NCI-H460 (cell line): Measurements from ENCODE around the gene TRAPPC5. TPM values are rescaled to one million over a fixed set of nuclear protein-coding genes. Genes with fewer than 3 reads are reported as not detected.
A peak's percentile ranks its signal among the peaks of the same experiment; 100 is the strongest.
"Not testable (repeated sequence)": the region's sequence is repeated elsewhere in the genome, so short reads cannot be mapped to it uniquely, and the experiment has no call there.

ENCODE experiments used
- DNase-seq: peaks from one replicate; pipeline ENCODE4 v3.0.0-alpha.2; 2016; ENCODE audit warnings: low read depth; ENCODE audit errors: extremely low read depth
- polyA plus RNA-seq: library from polyadenylated mRNA; depleted of rRNA; stranded (reverse); fragments of >200 nt; gene quantifications from 2 replicates; pipeline ENCODE4 v1.2.3, GENCODE V29; 2014; cell fraction: nucleus; rRNA removed
- total RNA-seq: library from RNA; depleted of rRNA; stranded (reverse); fragments of >200 nt; shearing (Covaris generic); gene quantifications from 2 replicates; pipeline ENCODE4 v1.2.3, GENCODE V29; 2014; rRNA removed

The TRAPPC5 gene
- total RNA-seq, result 40.2 and 73.1 TPM in 2 replicates
- 87.3 and 96.5 TPM in 2 replicates for polyA plus RNA-seq

- DNase-seq, result peak; percentile 66
Observed at GRCh38 chr19:7680606-7681339, at the start of gene TRAPPC5. TRAPPC5 (plus strand) TSS chr19:7680833; CDS start chr19:7682254, 1,421 bp downstream.

GRCh38 chr19:7631577-7631976 lies 49.1 kb upstream of the TRAPPC5 start:
- DNase-seq, result no peak

GRCh38 chr19:7632340-7633203 lies 48.1 kb upstream of the TRAPPC5 start:
- no peak for DNase-seq

GRCh38 chr19:7633698-7634097 lies 46.9 kb upstream of the TRAPPC5 start, which contains the start of gene PCP2:
PCP2 (minus strand) TSS chr19:7633719; CDS start chr19:7633457, 262 bp downstream.
- DNase-seq, result no peak

GRCh38 chr19:7635670-7636069 lies 45.0 kb upstream of the TRAPPC5 start:
- DNase-seq, result no peak

- DNase-seq, result no peak
Observed at GRCh38 chr19:7636317-7636690, 44.3 kb upstream of the TRAPPC5 start.

- DNase-seq, result peak; percentile 42
Observed at GRCh38 chr19:7636691-7637373, 43.8 kb upstream of the TRAPPC5 start, which contains the start of gene STXBP2. STXBP2 (plus strand) TSS chr19:7637110; CDS start chr19:7637150, 40 bp downstream.

GRCh38 chr19:7637374-7638256 lies 43.0 kb upstream of the TRAPPC5 start:
- DNase-seq, result no peak

- DNase-seq, result no peak
Observed at GRCh38 chr19:7638802-7639465, 41.7 kb upstream of the TRAPPC5 start.

GRCh38 chr19:7639863-7640348 lies 40.7 kb upstream of the TRAPPC5 start:
- DNase-seq, result no peak

- DNase-seq, result no peak
Observed at GRCh38 chr19:7640803-7641202, 39.8 kb upstream of the TRAPPC5 start.

- DNase-seq, result no peak
Observed at GRCh38 chr19:7641290-7642276, 39.0 kb upstream of the TRAPPC5 start.

GRCh38 chr19:7642295-7643030 lies 38.2 kb upstream of the TRAPPC5 start:
- DNase-seq, result no peak

GRCh38 chr19:7643031-7643415 lies 37.6 kb upstream of the TRAPPC5 start:
- no peak for DNase-seq

GRCh38 chr19:7643629-7644549 lies 36.7 kb upstream of the TRAPPC5 start:
- not testable (repeated sequence) for DNase-seq

GRCh38 chr19:7644550-7644877 lies 36.1 kb upstream of the TRAPPC5 start:
- no peak for DNase-seq
